HG03378 (cell line): ENCODE results near the gene MX1.

Source experiments
- ATAC-seq: cut with Tn5 transposase; IDR thresholded peaks from one replicate; pipeline ENCODE4 v1.9.1; 2021; ENCODE audit warnings: mild to moderate bottlenecking, moderate library complexity; ENCODE audit not compliant: unreplicated experiment

Gene MX1

DNA sequence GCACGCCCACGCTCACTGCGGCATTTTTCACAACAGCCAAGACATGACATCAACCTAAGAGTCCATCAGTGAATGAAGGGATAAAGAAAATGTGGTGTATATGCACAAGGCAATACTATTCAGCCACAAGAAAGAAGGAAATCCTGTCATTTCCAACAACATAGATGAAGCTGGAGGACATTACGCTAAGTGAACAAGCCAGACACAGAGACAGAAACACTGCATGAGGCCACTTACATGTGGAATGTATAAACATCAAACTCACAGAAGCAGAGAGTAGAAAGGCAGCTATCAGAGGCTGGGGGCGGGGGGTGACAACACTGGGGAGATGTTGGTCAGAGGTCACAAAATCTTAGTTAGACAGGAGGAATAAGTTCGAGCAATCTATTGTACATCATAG, 61.0 kb downstream of the MX1 start:
- no peak for ATAC-seq

DNA sequence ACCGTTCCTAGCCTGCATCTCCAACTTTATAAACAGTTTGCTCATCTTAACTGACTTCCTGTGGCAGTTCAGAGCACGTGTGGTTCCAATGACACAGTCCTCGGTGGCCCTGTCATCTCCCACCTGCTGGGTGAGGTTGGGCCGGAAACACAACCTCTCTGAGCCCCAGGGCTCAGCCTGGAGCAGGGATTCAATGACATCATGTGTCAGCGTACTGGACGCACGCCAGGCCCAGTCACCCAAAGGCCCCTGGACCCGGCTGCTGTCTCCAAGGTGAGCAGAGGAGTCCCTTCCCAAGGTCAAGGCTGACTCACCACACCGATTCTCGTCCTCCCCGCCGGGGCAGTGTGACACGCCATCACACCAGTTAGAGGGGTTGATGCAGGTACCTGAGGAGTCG, 62.0 kb downstream of the MX1 start:
- no peak for ATAC-seq

DNA sequence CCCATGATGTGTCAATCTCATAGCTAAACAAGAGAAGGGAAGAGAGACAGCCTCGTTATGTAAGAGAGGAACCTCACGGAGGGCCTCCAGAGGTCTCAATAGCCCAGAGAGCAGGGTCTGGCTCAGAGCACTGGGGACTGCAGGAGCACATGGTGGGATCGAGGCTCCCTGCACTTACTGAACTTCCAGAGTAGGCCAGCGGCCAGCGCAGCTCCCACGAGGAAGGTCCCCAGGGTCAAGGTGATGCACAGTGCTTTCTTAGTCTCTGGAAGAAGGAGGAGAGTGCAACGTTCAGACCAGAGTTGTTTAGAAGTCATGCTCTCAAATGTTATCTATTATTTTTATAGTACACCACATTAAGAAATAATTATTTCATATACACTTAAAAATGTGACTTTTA, 63.3 kb downstream of the MX1 start:
- ATAC-seq = no peak

DNA sequence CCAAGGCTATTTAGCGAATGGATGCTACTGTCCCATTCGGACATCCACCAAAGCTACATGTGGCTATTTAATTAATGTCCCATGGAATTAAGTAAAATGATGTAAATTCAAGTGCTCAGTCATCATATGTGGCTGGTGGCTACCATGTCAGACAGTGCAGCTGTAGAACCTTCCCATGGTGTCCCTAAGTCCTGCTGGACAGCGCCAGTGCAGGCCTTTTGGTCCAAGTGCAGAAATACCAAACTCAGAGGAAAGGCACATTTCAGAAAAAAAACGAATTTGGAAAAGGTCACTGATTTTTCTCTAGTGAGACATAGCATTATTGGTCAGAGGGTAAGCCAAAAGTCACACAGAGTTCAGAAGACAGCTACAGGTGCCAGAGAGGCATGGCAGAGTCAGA, 64.3 kb downstream of the MX1 start:
- ATAC-seq = no peak

DNA sequence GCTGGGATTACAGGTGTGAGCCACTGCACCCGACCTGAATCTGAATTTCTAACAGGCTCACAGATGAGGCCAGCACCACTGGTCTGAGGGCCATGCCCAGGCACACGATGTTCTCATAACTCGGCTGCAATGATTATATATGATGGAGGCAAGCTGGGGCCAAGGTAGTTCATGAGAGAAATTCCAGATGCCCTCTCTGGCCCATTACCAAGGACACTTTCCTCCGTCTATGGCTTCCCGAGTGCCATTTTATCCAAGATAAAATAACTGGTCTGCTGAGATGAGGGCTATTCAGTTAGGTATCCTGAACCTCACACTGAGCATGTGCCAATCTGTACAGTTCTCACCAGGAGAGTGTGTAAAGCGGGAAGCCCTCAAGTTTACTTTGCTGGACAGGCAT, 65.4 kb downstream of the MX1 start:
- no peak for ATAC-seq

DNA sequence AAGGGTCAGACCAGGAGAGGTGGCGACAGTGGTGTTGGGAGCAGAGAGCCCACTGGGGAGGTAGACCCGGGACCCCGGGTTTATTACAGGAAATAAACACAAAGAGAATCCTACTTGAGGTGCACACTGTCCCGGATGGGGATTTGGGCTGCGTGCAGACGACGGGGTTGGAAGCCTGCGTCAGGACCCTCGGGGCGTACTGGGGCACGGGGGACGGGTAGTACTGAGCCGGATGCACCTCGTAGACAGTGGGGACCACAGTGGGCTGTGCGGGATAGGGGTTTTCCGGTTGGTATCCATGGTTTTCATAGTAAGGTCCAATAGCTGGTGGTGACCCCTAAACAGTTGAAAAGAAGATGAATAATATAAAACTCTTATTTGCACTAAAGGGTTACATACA, 68.2 kb downstream of the MX1 start:
- ATAC-seq = no peak

DNA sequence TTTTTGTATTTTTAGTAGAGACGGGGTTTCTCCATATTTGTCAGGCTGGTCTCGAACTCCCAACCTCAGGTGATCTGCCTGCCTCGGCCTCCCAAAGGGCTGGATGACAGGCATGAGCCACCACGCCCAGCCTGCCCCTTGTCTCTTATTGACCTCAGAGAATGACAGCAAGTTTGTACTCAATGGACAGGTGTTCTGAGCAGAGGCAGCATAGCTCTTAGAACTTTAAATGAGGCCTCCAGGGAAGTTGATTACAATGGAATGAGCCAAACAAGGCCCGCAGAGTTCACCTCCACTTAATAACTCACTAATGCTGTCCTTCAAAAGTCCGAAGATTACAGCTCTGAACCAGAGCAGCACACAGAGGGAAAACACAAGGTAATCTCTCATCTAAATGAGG, 71.0 kb downstream of the MX1 start:
- ATAC-seq = no peak

DNA sequence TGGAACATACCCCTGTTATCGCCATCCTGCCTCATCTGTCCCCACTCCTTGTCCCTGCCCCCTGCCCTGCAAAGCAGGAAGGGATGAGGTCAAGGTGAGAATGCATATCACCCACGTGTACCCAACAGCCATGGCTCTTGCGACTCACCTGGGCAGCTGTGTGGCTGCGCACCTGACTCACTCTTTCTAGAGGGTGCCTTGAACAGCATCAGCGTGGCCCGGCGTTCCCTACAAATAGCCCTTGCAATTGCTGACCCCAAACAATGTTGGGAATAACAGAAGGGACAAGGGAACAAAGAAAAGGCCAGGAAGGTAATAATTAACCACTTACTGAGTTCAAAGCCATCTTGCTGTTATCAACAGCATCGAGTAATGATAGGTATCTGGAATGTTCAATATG, 71.7 kb downstream of the MX1 start:
- no peak for ATAC-seq

DNA sequence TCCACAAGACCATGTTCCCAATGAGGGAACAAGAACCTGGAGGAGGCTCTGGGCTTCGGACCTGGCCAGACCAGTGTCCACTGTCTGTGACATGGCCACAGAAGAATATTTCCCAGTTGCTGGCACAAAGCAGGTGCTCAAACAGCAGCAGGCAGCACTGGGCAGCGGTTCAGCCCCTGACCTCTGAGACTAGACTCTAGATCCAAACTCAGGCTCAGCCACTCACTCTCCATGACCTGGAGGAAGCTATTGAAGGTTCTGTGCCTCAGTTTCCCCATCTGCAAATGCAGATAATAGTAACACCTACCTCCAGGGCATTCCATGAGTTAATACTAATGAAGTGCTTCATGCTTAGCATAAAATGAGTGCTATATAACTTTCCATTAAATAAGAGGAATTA, 73.9 kb downstream of the MX1 start:
- ATAC-seq = no peak

DNA sequence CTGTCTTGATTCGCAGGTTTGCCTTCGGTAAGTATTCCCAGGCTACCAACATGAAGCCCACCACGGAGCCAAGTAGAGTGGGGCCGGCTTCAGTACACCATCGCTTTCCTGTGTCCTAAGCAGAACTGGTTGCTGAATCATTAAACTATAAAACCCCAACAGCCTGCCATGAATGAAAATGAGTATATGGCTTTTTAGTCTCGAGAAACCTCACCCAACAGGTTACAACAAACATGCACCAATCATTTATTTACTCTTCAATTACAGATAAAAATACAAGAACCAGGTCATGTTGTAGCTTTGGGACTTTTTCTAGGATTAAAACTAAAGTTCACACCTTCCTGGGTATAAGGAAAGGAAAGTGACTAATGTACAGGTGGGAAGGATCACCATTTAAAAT, 74.3 kb downstream of the MX1 start:
- no peak for ATAC-seq

DNA sequence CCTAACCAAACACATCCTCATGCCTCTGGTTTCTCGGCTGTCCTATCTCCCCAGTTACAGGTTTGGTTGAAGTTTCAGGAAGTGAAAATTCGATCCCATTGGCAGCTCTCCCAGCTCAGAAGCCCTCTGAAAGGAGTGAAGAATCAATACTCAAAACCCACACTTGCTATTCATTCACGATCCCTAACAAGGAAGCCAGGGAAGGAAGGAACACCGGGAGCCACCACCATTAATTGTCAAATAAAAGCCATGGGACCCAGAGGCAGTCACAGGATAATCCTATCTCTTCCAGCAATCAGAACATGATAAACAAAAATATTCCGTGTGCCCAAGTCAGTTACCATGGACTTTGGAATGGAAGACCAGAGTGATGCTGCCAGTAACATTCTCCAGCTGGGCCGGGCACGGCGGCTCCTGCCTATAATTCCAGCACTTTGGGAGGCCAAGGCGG, 74.9 kb downstream of the MX1 start:
- no peak for ATAC-seq

DNA sequence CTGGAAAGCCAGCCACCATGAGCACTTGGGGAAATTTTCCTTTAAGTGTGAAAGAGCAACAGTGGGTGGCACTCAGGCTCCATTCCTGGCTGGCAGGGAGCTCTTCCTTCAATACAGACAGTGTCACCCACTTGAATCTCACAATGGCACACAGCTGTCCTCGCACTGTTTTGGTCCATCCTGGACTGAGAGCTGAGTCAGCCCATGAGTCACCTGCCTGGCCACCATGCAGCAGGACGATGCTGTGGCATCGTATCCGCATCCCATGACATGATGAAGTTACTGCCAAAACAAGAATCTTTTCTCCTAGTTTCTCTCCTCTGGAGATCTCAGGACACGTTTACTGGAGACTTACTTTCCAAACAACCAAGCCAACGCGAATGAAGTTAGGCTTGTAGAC, 75.9 kb downstream of the MX1 start:
- no peak for ATAC-seq

DNA sequence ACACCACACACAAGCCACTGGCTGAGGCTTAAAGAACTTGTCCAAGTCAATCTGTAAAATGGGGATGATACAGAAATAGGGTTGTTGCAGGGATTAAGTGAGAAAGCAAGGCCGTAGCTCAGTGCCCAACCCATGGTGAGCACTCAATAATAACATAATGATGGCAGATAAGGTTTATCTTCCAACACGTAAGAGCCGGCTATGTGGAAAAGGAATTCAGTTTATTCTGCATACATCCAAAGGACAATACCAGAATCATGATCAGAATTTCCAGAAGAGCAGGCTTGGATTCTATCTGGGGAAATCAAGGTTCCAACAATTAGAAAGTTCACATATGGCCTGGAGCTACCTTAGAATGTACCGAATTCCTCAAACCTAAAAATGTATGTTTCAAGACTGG, 77.3 kb downstream of the MX1 start:
- no peak for ATAC-seq

DNA sequence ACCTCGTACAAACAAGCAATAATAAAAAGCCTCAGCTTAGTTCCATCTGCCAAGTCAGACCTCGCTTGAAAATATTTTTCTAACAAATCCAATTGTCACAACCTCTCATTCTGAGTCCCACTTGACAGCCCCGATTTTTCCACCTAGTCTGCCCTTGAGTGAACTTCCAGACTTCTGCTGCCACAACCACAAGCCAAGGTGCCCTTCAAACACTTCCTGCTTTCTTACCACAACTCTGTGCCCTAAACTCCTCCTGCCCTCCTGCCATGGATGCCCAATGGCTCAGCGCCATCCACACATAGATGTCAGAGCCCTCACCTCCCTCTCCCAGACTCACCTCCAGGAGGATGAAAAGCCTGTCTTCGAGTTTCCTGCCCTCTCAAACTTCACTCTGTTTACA, 78.0 kb downstream of the MX1 start:
- no peak for ATAC-seq

DNA sequence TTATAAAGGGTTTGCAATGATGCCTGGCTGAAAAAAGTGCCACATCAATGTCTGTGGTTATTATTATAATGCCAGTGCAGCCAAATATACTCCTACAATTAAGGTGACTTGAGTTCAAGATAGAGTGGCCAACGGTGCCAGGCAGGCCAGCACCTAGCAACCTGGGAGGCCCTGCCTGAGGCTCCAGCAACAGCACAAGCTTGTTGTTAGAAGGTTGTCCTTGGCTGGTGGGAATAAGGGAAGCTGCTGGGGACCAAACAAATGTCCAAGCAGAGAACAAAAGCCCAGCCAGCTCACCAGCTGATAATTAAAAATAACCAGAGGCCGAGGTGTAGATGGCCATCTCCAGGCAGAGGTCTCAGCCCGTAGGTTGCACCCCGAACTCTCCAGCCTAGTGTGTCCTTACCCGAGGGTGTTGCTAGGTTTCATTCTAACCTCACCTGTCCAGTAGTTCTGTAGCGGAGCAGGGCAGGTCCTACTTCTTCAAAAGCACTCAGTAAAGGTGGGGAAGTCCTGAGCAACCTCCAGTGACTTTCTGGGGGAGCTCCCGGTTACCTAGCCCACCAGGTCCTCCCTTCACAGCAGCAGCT, 80.1 kb downstream of the MX1 start:
- no peak for ATAC-seq

DNA sequence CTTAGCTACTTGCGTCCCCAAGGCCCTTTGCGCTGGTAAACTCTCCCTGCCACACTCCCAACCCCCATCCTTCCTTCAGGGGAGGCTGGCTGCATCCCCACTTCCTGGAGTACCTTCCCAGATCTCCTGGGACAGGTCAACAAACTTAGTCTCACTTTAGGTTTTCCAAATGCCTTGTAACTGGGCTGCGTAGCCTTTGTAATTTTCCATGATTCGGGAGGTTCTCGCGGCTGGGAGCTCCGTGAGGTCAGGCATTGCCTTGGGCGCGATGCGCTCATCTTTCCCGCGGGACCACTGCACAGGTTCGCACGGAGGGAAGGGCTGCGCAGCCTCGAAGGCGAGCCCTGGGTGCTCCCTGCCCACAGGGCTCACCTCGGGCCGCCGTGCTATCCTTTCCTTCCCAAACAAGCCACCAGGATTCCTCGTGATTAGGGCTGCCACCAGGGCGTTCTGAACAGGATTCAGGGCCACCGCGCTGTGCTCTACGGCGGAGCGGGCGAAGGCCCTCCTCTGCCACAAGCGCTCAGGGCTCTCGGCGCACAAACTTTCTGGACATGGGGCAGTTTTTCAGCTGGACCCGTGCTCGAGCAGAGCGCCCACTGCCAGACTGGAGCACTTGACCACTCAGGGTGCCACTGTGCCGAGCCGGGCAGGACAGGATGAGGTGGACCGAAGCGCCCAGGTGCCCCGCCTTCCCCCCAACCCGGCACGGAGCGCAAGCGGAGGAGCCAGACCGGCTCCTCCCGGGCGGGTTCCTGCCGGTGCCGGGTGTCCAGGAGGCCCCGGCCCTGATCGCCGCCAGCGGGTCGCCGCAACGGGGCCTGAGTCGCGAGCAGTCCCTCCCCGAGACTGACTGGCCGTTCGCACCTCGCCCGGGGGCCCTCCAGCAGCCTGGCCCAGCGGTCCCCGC, 80.8 kb downstream of the MX1 start:
- ATAC-seq = no peak

DNA sequence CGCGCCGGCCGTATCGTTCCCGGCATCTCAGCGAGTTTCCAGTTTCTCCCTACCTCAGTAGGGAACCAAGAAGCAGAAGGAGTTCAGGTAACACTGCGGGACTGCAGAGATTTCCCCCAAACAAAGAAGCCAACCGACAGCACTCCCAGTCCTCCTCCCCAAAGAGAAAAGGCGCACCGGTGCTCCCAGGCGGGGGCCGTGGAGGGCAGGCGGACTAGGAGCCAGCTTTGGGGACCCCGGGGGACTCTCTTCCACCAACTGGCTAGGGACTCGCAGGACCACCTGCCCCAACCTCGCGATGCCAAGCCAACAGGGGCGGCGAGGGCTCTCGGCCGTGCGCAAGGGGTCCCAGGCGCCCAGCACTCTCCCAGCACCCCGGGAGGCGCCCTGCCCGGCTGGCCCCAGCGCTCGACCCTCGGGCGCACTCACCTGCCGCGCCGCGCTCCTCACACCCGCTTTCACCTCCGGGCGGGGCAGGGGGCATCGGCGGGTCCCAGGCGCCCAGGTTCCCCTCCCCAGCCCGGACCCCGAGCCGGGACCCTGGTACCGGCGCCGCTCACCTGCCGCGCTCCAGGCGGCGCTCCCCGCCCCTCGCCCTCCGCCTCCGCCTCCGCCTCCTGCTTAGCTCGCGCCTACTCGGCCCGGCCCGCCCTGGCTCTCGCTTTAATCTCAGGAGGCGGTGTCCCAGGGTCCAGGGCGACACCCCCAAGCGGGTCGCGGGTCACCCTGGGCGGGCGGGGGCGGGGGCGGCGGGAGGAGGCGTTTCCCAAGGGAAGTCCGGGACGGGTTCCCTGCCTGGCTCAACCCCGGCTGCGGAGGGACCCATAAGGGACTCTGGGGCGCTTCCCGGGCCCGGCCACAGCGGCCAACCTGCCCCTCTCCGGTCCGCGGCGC, 81.7 kb downstream of the MX1 start, which contains the start of gene TMPRSS2:
TSS of gene TMPRSS2 (minus strand) at position 638 of the 894 bp plus-strand sequence. CDS start 10,025 bp downstream, outside the sequence.
- no peak for ATAC-seq

DNA sequence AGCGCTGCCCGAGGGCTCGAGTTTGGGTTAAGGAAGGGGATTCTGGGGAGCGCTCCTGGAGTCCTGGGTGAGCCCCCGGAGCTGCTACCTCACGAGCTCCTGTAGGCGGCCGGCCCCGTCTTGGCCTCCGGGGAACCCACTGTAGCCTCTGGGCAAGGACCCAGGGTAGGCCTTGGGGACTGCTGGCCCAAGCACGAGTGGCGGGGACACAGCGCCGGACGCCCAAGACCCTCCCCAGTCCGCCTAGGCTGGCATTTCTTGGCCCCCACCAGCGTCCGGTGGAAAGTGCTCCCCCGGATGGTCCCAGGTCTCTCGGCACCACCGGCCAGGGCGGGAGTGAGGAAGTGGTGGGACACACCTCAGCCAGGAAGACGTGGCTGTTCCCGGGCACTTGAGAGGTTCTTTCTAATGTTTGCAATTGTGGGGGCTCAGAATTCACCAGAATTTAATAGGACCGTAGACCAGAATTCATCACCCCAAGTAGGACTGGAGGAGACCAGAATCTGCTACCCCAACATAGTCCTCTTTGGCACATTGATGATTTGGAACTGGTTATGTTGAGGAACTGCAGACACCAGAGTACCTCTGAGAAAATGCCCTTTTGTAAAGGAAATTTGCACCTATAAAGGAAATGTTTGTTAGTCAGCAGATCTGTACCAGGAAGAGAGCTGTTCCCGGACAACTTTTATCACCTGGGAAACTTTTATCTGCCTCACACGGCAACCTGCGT, 82.5 kb downstream of the MX1 start:
- no peak for ATAC-seq
